Activated CD8-positive, alpha-beta memory T cell treated with anti-CD3 and anti-CD28 coated beads, Interleukin-2, amount 50 U/mL, for 48 hours (primary cell): ENCODE results near the gene CCRL2.

ENCODE experiments used
- DNase-seq: peaks from one replicate; pipeline ENCODE4 v3.0.0-alpha.2; 2020

The CCRL2 gene

GRCh38 chr3:46406788-46407611, at the start of gene CCRL2, which contains the start of gene CCR5AS:
TSS of gene CCRL2 (plus strand) at chr3:46407259. CDS start at chr3:46408080, 821 bp downstream.
TSS of gene CCR5AS (minus strand) at chr3:46407066.
- peak; percentile 64 for DNase-seq

- DNase-seq = no peak
These were observed 48.6 kb upstream of the CCRL2 start for GRCh38 chr3:46358466-46358865.

GRCh38 chr3:46359733-46360493, 47.1 kb upstream of the CCRL2 start:
- DNase-seq = no peak

- DNase-seq = no peak
These were observed 46.2 kb upstream of the CCRL2 start for GRCh38 chr3:46360907-46361306.

GRCh38 chr3:46361408-46362283, 45.4 kb upstream of the CCRL2 start:
- no peak for DNase-seq

GRCh38 chr3:46365041-46365440, 42.0 kb upstream of the CCRL2 start:
- no peak for DNase-seq

GRCh38 chr3:46365737-46366524, 41.1 kb upstream of the CCRL2 start:
- no peak for DNase-seq

- DNase-seq = no peak
These were observed 39.2 kb upstream of the CCRL2 start for GRCh38 chr3:46367811-46368210.

GRCh38 chr3:46368569-46368968, 38.5 kb upstream of the CCRL2 start:
- DNase-seq = no peak

GRCh38 chr3:46369151-46369550, 37.9 kb upstream of the CCRL2 start:
- DNase-seq = no peak

- DNase-seq = peak; percentile 75
These were observed 37.4 kb upstream of the CCRL2 start for GRCh38 chr3:46369675-46370132.

- DNase-seq = no peak
These were observed 36.1 kb upstream of the CCRL2 start, which contains the start of gene CCR5 for GRCh38 chr3:46370839-46371518. TSS of gene CCR5 (plus strand) at chr3:46370946. CDS start at chr3:46372903, 1,957 bp downstream.

- no peak for DNase-seq
These were observed 35.3 kb upstream of the CCRL2 start for GRCh38 chr3:46371519-46372340.

GRCh38 chr3:46372492-46373359, 34.3 kb upstream of the CCRL2 start:
- DNase-seq = no peak

- DNase-seq = no peak
These were observed 32.3 kb upstream of the CCRL2 start for GRCh38 chr3:46374755-46375154.

GRCh38 chr3:46375218-46375617, 31.8 kb upstream of the CCRL2 start:
- no peak for DNase-seq

GRCh38 chr3:46375814-46376213, 31.2 kb upstream of the CCRL2 start:
- no peak for DNase-seq

- peak; percentile 81 for DNase-seq
These were observed 28.6 kb upstream of the CCRL2 start for GRCh38 chr3:46378426-46378942.
